Glomerular visceral epithelial cell (primary cell): ENCODE data around the gene CAPN5.
"Not testable (repeated sequence)": the region's sequence is repeated elsewhere in the genome, so short reads cannot be mapped to it uniquely, and the experiment has no call there.

ENCODE experiments used
- DNase-seq: peaks from one replicate; pipeline ENCODE4 v3.0.0-alpha.2; 2016; ENCODE audit errors: extremely low spot score

The CAPN5 gene

GRCh38 chr11:77096591-77097019 lies 29.8 kb downstream of the CAPN5 start:
- DNase-seq, result no peak

GRCh38 chr11:77097180-77097579 lies 30.4 kb downstream of the CAPN5 start:
- DNase-seq, result not testable (repeated sequence)

- no peak for DNase-seq
Observed at GRCh38 chr11:77100166-77101042, 33.6 kb downstream of the CAPN5 start.

- no peak for DNase-seq
Observed at GRCh38 chr11:77101043-77101537, 34.3 kb downstream of the CAPN5 start.

- no peak for DNase-seq
Observed at GRCh38 chr11:77102246-77103210, 35.8 kb downstream of the CAPN5 start, which contains the start of gene OMP. TSS of gene OMP (plus strand) at chr11:77102840. CDS start at chr11:77102840, 0 bp downstream.

GRCh38 chr11:77103319-77103718 lies 36.5 kb downstream of the CAPN5 start:
- no peak for DNase-seq

- peak; percentile 47 for DNase-seq
Observed at GRCh38 chr11:77104727-77105126, 38.0 kb downstream of the CAPN5 start.

GRCh38 chr11:77106321-77106720 lies 39.5 kb downstream of the CAPN5 start:
- DNase-seq, result peak; percentile 51

GRCh38 chr11:77106759-77107158 lies 40.0 kb downstream of the CAPN5 start:
- DNase-seq, result no peak

GRCh38 chr11:77107950-77108349 lies 41.2 kb downstream of the CAPN5 start:
- DNase-seq, result peak; percentile 96

- no peak for DNase-seq
Observed at GRCh38 chr11:77108436-77108835, 41.7 kb downstream of the CAPN5 start.

GRCh38 chr11:77109236-77110019 lies 42.7 kb downstream of the CAPN5 start:
- DNase-seq, result peak; percentile 68

GRCh38 chr11:77110836-77111235 lies 44.1 kb downstream of the CAPN5 start:
- DNase-seq, result no peak

- no peak for DNase-seq
Observed at GRCh38 chr11:77111277-77111676, 44.5 kb downstream of the CAPN5 start.

GRCh38 chr11:77111946-77112345 lies 45.2 kb downstream of the CAPN5 start:
- no peak for DNase-seq

GRCh38 chr11:77112641-77113381 lies 46.0 kb downstream of the CAPN5 start:
- no peak for DNase-seq

- DNase-seq, result peak; percentile 43
Observed at GRCh38 chr11:77113382-77114088, 46.8 kb downstream of the CAPN5 start.

GRCh38 chr11:77114089-77114463 lies 47.3 kb downstream of the CAPN5 start:
- DNase-seq, result no peak

GRCh38 chr11:77115181-77115611 lies 48.4 kb downstream of the CAPN5 start:
- no peak for DNase-seq

GRCh38 chr11:77115956-77116355 lies 49.2 kb downstream of the CAPN5 start:
- DNase-seq, result no peak
